ENCODE results near the gene EPS15. TPM values are rescaled to one million over a fixed set of nuclear protein-coding genes. Genes with fewer than 3 reads are reported as not detected.

EPS15 gene
- total RNA-seq, 1 experiment from 2014 or later, result 37.1 TPM

DNA sequence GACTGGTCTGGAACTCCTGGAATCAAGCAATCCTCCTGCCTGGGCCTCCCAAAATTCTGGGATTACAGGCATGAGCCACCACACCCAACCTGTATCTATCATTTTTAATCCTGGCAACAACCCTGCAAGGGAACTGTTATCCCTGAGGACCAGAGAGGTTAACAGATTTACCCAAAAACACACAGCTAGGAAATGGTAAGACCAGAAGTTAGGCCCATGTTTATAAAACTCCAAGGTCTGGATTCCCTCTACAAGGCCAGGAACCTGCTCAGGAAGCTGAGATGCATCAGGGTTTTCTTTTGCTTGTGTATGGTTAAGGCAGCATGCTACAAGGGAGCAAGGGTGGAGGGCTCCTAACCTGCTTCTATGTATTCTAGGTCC is 170.9 kb downstream of the EPS15 start:
- H3K36me3 Mint-ChIP-seq, result no peaks in the 10 kb centered on the region
- peaks cover 14% of the 10 kb centered on the region for H3K27me3 Mint-ChIP-seq (ENCODE audit: low read depth)
- peaks cover 10% of the 10 kb centered on the region for H3K4me1 Mint-ChIP-seq
- CTCF ChIA-PET, result no interaction called here
- POLR2A ChIA-PET, result no interaction called here
- no peak overlapping the region for H3K4me3 Mint-ChIP-seq
- no peak for DNase-seq (ENCODE audit: low spot score)
- TF ChIP-seq, protein P1, sequence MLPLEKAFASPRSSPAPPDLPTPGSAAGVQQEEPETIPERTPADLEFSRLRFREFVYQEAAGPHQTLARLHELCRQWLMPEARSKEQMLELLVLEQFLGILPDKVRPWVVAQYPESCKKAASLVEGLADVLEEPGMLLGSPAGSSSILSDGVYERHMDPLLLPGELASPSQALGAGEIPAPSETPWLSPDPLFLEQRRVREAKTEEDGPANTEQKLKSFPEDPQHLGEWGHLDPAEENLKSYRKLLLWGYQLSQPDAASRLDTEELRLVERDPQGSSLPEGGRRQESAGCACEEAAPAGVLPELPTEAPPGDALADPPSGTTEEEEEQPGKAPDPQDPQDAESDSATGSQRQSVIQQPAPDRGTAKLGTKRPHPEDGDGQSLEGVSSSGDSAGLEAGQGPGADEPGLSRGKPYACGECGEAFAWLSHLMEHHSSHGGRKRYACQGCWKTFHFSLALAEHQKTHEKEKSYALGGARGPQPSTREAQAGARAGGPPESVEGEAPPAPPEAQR (CRISPR knock-in tag; IDR thresholded peaks at IDR 0.05), result no peak
- TF ChIP-seq ATF1 (CRISPR knock-in tag; IDR thresholded peaks at IDR 0.05) (no peak), ZNF423 (CRISPR knock-in tag; IDR thresholded peaks at IDR 0.05) (no peak), HMGA2 (CRISPR knock-in tag; IDR thresholded peaks at IDR 0.05) (no peak), NR1H2 (CRISPR knock-in tag; IDR thresholded peaks at IDR 0.05) (no peak), TCF7 (CRISPR knock-in tag; IDR thresholded peaks at IDR 0.05; ENCODE audit: low read depth) (no peak), IRF2 (CRISPR knock-in tag; IDR thresholded peaks at IDR 0.05; ENCODE audit: borderline replicate concordance, low read depth) (no peak), ZBTB21 (CRISPR knock-in tag; IDR thresholded peaks at IDR 0.05; ENCODE audit: borderline replicate concordance) (no peak), JUN (CRISPR knock-in tag; IDR thresholded peaks at IDR 0.05) (no peak), SP1 (CRISPR knock-in tag; conservative IDR thresholded peaks at IDR 0.05) (no peak), NFYB (CRISPR knock-in tag; conservative IDR thresholded peaks at IDR 0.05; ENCODE audit: low read depth) (no peak), SMAD4 (CRISPR knock-in tag; IDR thresholded peaks at IDR 0.05) (no peak), ESRRA (CRISPR knock-in tag; IDR thresholded peaks at IDR 0.05; ENCODE audit: borderline replicate concordance) (no peak)
- TF ChIP-seq, protein P2, sequence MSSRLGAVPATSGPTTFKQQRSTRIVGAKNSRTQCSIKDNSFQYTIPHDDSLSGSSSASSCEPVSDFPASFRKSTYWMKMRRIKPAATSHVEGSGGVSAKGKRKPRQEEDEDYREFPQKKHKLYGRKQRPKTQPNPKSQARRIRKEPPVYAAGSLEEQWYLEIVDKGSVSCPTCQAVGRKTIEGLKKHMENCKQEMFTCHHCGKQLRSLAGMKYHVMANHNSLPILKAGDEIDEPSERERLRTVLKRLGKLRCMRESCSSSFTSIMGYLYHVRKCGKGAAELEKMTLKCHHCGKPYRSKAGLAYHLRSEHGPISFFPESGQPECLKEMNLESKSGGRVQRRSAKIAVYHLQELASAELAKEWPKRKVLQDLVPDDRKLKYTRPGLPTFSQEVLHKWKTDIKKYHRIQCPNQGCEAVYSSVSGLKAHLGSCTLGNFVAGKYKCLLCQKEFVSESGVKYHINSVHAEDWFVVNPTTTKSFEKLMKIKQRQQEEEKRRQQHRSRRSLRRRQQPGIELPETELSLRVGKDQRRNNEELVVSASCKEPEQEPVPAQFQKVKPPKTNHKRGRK (CRISPR knock-in tag; IDR thresholded peaks at IDR 0.05; ENCODE audit: borderline replicate concordance), result no peak
- TF ChIP-seq, protein P3, sequence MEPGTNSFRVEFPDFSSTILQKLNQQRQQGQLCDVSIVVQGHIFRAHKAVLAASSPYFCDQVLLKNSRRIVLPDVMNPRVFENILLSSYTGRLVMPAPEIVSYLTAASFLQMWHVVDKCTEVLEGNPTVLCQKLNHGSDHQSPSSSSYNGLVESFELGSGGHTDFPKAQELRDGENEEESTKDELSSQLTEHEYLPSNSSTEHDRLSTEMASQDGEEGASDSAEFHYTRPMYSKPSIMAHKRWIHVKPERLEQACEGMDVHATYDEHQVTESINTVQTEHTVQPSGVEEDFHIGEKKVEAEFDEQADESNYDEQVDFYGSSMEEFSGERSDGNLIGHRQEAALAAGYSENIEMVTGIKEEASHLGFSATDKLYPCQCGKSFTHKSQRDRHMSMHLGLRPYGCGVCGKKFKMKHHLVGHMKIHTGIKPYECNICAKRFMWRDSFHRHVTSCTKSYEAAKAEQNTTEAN (CRISPR knock-in tag; IDR thresholded peaks at IDR 0.05), result no peak
- TF ChIP-seq, protein P4, sequence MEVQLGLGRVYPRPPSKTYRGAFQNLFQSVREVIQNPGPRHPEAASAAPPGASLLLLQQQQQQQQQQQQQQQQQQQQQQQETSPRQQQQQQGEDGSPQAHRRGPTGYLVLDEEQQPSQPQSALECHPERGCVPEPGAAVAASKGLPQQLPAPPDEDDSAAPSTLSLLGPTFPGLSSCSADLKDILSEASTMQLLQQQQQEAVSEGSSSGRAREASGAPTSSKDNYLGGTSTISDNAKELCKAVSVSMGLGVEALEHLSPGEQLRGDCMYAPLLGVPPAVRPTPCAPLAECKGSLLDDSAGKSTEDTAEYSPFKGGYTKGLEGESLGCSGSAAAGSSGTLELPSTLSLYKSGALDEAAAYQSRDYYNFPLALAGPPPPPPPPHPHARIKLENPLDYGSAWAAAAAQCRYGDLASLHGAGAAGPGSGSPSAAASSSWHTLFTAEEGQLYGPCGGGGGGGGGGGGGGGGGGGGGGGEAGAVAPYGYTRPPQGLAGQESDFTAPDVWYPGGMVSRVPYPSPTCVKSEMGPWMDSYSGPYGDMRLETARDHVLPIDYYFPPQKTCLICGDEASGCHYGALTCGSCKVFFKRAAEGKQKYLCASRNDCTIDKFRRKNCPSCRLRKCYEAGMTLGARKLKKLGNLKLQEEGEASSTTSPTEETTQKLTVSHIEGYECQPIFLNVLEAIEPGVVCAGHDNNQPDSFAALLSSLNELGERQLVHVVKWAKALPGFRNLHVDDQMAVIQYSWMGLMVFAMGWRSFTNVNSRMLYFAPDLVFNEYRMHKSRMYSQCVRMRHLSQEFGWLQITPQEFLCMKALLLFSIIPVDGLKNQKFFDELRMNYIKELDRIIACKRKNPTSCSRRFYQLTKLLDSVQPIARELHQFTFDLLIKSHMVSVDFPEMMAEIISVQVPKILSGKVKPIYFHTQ (CRISPR knock-in tag; IDR thresholded peaks at IDR 0.05), result no peak
- TF ChIP-seq, protein P5, sequence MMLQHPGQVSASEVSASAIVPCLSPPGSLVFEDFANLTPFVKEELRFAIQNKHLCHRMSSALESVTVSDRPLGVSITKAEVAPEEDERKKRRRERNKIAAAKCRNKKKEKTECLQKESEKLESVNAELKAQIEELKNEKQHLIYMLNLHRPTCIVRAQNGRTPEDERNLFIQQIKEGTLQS (CRISPR knock-in tag; conservative IDR thresholded peaks at IDR 0.05), result no peak
- TF ChIP-seq, protein P6, sequence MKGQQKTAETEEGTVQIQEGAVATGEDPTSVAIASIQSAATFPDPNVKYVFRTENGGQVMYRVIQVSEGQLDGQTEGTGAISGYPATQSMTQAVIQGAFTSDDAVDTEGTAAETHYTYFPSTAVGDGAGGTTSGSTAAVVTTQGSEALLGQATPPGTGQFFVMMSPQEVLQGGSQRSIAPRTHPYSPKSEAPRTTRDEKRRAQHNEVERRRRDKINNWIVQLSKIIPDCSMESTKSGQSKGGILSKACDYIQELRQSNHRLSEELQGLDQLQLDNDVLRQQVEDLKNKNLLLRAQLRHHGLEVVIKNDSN (CRISPR knock-in tag; IDR thresholded peaks at IDR 0.05), result no peak
- TF ChIP-seq, protein P7, sequence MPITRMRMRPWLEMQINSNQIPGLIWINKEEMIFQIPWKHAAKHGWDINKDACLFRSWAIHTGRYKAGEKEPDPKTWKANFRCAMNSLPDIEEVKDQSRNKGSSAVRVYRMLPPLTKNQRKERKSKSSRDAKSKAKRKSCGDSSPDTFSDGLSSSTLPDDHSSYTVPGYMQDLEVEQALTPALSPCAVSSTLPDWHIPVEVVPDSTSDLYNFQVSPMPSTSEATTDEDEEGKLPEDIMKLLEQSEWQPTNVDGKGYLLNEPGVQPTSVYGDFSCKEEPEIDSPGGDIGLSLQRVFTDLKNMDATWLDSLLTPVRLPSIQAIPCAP (CRISPR knock-in tag; IDR thresholded peaks at IDR 0.05), result no peak
- TF ChIP-seq, protein P8, sequence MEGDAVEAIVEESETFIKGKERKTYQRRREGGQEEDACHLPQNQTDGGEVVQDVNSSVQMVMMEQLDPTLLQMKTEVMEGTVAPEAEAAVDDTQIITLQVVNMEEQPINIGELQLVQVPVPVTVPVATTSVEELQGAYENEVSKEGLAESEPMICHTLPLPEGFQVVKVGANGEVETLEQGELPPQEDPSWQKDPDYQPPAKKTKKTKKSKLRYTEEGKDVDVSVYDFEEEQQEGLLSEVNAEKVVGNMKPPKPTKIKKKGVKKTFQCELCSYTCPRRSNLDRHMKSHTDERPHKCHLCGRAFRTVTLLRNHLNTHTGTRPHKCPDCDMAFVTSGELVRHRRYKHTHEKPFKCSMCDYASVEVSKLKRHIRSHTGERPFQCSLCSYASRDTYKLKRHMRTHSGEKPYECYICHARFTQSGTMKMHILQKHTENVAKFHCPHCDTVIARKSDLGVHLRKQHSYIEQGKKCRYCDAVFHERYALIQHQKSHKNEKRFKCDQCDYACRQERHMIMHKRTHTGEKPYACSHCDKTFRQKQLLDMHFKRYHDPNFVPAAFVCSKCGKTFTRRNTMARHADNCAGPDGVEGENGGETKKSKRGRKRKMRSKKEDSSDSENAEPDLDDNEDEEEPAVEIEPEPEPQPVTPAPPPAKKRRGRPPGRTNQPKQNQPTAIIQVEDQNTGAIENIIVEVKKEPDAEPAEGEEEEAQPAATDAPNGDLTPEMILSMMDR (IDR thresholded peaks at IDR 0.05), result no peak
- no peak for ATAC-seq
- no peak overlapping the region for H3K27ac Mint-ChIP-seq
- no peaks in the 10 kb centered on the region for H3K9me3 Mint-ChIP-seq
